GM23338 (cell line): ENCODE data around the gene M6PR. TPM values are rescaled to one million over a fixed set of nuclear protein-coding genes. Genes with fewer than 3 reads are reported as not detected.

Experiments
- ATAC-seq: fragments of 200-7000 bp; cut with Tn5 transposase; 3 replicates; pipeline ENCODE4 v1.9.1; 2020
- DNase-seq: peaks from one replicate; pipeline ENCODE4 v3.0.0-alpha.2; 2015; ENCODE audit warnings: low spot score
- H2AFZ ChIP-seq: fragments of 200-600 bp; sonication (generic); 2 replicates; pipeline ENCODE4 v1.8.0; 2016; ENCODE audit warnings: antibody characterized with exemption, mild to moderate bottlenecking, moderate library complexity
- H3F3A ChIP-seq: fragments of 200-600 bp; sonication (generic); replicated peaks from 2 replicates; pipeline ENCODE4 v1.8.0; 2017; ENCODE audit warnings: antibody characterized with exemption, mixed run types, low read depth
- H3K27ac ChIP-seq: fragments of 200-600 bp; sonication (generic); 2 replicates; pipeline ENCODE4 v1.6.1; 2016; ENCODE audit warnings: low read depth
- H3K27me3 ChIP-seq: fragments of 200-600 bp; sonication (generic); 2 replicates; pipeline ENCODE4 v1.8.0; 2016; ENCODE audit warnings: mild to moderate bottlenecking, mixed run types, moderate library complexity; ENCODE audit not compliant: insufficient read depth
- H3K36me3 ChIP-seq: fragments of 200-600 bp; sonication (generic); 2 replicates; pipeline ENCODE4 v1.8.0; 2016; ENCODE audit warnings: mild to moderate bottlenecking; ENCODE audit not compliant: insufficient read depth
- H3K4me1 ChIP-seq: fragments of 200-600 bp; sonication (generic); 2 replicates; pipeline ENCODE4 v1.8.0; 2016; ENCODE audit warnings: mild to moderate bottlenecking, moderate library complexity; ENCODE audit not compliant: insufficient read depth
- H3K4me2 ChIP-seq: fragments of 200-600 bp; sonication (generic); 2 replicates; pipeline ENCODE4 v1.7.1; 2017; ENCODE audit warnings: mixed run types
- H3K4me3 ChIP-seq: fragments of 200-600 bp; sonication (generic); 2 replicates; pipeline ENCODE4 v1.6.1; 2016; ENCODE audit warnings: mixed run types
- H3K79me2 ChIP-seq: fragments of 200-600 bp; sonication (generic); replicated peaks from 2 replicates; pipeline ENCODE4 v1.8.0; 2017; ENCODE audit warnings: mild to moderate bottlenecking; ENCODE audit not compliant: insufficient read depth
- H3K9me2 ChIP-seq: fragments of 200-600 bp; sonication (generic); 2 replicates; pipeline ENCODE4 v1.8.0; 2017; ENCODE audit not compliant: insufficient read depth
- H4K20me1 ChIP-seq: fragments of 200-600 bp; sonication (generic); replicated peaks from 2 replicates; pipeline ENCODE4 v1.8.0; 2017; ENCODE audit warnings: mild to moderate bottlenecking; ENCODE audit not compliant: insufficient read depth
- H3K27ac Mint-ChIP-seq: 2 replicates; pipeline ENCODE4 v1.8.0; 2020; ENCODE audit warnings: inconsistent platforms, mild to moderate bottlenecking, moderate library complexity, mixed read lengths
- H3K27me3 Mint-ChIP-seq: 3 replicates; pipeline ENCODE4 v1.8.0; 2022; ENCODE audit warnings: low read depth, mild to moderate bottlenecking, moderate library complexity, mixed read lengths, inconsistent platforms; ENCODE audit not compliant: insufficient read depth, poor library complexity
- H3K36me3 Mint-ChIP-seq: 3 replicates; pipeline ENCODE4 v1.8.0; 2021; ENCODE audit warnings: low read depth, mild to moderate bottlenecking, inconsistent platforms, moderate library complexity, mixed read lengths
- H3K4me1 Mint-ChIP-seq: 3 replicates; pipeline ENCODE4 v1.8.0; 2020; ENCODE audit warnings: mild to moderate bottlenecking, inconsistent platforms, mixed read lengths
- H3K4me3 Mint-ChIP-seq: 3 replicates; pipeline ENCODE4 v1.8.0; 2021; ENCODE audit warnings: moderate library complexity, mild to moderate bottlenecking, inconsistent platforms, mixed read lengths
- H3K9me3 Mint-ChIP-seq: 3 replicates; pipeline ENCODE4 v1.8.0; 2020; ENCODE audit warnings: moderate library complexity, mild to moderate bottlenecking, inconsistent platforms, mixed read lengths
- CTCF ChIP-seq, 2 experiments: fragments of 200-600 bp in 1 of 2; sonication (generic) in 1 of 2; conservative IDR thresholded peaks; 2 replicates each; pipeline versions ENCODE4 v1.5.1 to v1.6.1; 2016 to 2017; ENCODE audit warnings: antibody characterized with exemption in 2 of 2, low read depth in 2 of 2, mild to moderate bottlenecking in 2 of 2, moderate library complexity in 1 of 2
- EZH2 ChIP-seq: fragments of 200-600 bp; sonication (generic); IDR thresholded peaks from one replicate; pipeline ENCODE4 v1.8.0; 2017; ENCODE audit warnings: antibody characterized with exemption, mild to moderate bottlenecking, low read depth; ENCODE audit not compliant: unreplicated experiment
- EZH2phosphoT487 ChIP-seq: fragments of 200-600 bp; sonication (generic); IDR thresholded peaks from one replicate; pipeline ENCODE4 v1.8.1; 2018; ENCODE audit warnings: antibody characterized with exemption; ENCODE audit not compliant: unreplicated experiment
- JUNB ChIP-seq: IDR thresholded peaks from one replicate; pipeline ENCODE4 v1.6.1; 2016; ENCODE audit warnings: antibody characterized with exemption; ENCODE audit not compliant: unreplicated experiment
- NANOG ChIP-seq: IDR thresholded peaks from 2 replicates; pipeline ENCODE4 v1.6.1; 2016; ENCODE audit warnings: antibody characterized with exemption, borderline replicate concordance
- POLR2AphosphoS5 ChIP-seq: IDR thresholded peaks from 2 replicates; pipeline ENCODE4 v1.6.1; 2016; ENCODE audit warnings: antibody characterized with exemption, low read depth
- STAT1 ChIP-seq: IDR thresholded peaks from one replicate; pipeline ENCODE4 v1.6.1; 2016; ENCODE audit warnings: antibody characterized with exemption; ENCODE audit not compliant: unreplicated experiment
- ZNF114 ChIP-seq: fragments of 250-450 bp; sonication (Bioruptor Pico); IDR thresholded peaks from 2 replicates; pipeline ENCODE4 v1.5.0; 2020; ENCODE audit warnings: mild to moderate bottlenecking, moderate library complexity
- ZNF331 ChIP-seq: fragments of 250-450 bp; sonication (Bioruptor Pico); IDR thresholded peaks from 2 replicates; pipeline ENCODE4 v1.5.0; 2020; ENCODE audit warnings: low read depth, mild to moderate bottlenecking, moderate library complexity
- polyA plus RNA-seq: library from polyadenylated mRNA; unstranded; fragments of >200 nt; fragmentation: Nextera tagmentation; extraction: Ambion mirVana; gene quantifications from 2 replicates; pipeline ENCODE4 v1.2.1, GENCODE V29; 2016
- total RNA-seq: library from RNA; depleted of rRNA; stranded (reverse); fragments of >200 nt; shearing (Covaris generic); gene quantifications from 2 replicates; pipeline ENCODE4 v1.2.3, GENCODE V29; 2014
- TF ChIP-seq, protein P1 (sequence below): IDR thresholded peaks from one replicate; pipeline ENCODE4 v1.6.1; 2018; ENCODE audit warnings: antibody characterized with exemption; ENCODE audit not compliant: unreplicated experiment
- TF ChIP-seq, protein P2 (sequence below): IDR thresholded peaks from 2 replicates; pipeline ENCODE4 v1.6.1; 2016; ENCODE audit warnings: antibody characterized with exemption
- TF ChIP-seq, protein P3 (sequence below): fragments of 250-450 bp; sonication (Bioruptor Pico); IDR thresholded peaks from 2 replicates; pipeline ENCODE4 v1.5.0; 2020; ENCODE audit warnings: mild to moderate bottlenecking, moderate library complexity

M6PR gene
- total and polyA plus RNA-seq, 2 experiments from 2014 or later: 103 to 147 TPM

- ATAC-seq: no peak
- no peak overlapping the region for H3K4me3 Mint-ChIP-seq
- no peaks in the 10 kb centered on the region for H3K9me2 ChIP-seq
- no peaks in the 10 kb centered on the region for H3K4me1 Mint-ChIP-seq
- H3F3A ChIP-seq: peaks cover 3% of the 10 kb centered on the region; the same call in 1 of the 2 replicates
- TF ChIP-seq EZH2 (no peak), NANOG (no peak), EZH2phosphoT487 (no peak), CTCF (conservative IDR thresholded peaks at IDR 0.05; ENCODE audit: low read depth in 2 of 2) (no peak), STAT1 (no peak), POLR2AphosphoS5 (no peak), ZNF331 (CRISPR knock-in tag) (no peak), JUNB (no peak), ZNF114 (CRISPR knock-in tag) (no peak)
- TF ChIP-seq, protein P1, sequence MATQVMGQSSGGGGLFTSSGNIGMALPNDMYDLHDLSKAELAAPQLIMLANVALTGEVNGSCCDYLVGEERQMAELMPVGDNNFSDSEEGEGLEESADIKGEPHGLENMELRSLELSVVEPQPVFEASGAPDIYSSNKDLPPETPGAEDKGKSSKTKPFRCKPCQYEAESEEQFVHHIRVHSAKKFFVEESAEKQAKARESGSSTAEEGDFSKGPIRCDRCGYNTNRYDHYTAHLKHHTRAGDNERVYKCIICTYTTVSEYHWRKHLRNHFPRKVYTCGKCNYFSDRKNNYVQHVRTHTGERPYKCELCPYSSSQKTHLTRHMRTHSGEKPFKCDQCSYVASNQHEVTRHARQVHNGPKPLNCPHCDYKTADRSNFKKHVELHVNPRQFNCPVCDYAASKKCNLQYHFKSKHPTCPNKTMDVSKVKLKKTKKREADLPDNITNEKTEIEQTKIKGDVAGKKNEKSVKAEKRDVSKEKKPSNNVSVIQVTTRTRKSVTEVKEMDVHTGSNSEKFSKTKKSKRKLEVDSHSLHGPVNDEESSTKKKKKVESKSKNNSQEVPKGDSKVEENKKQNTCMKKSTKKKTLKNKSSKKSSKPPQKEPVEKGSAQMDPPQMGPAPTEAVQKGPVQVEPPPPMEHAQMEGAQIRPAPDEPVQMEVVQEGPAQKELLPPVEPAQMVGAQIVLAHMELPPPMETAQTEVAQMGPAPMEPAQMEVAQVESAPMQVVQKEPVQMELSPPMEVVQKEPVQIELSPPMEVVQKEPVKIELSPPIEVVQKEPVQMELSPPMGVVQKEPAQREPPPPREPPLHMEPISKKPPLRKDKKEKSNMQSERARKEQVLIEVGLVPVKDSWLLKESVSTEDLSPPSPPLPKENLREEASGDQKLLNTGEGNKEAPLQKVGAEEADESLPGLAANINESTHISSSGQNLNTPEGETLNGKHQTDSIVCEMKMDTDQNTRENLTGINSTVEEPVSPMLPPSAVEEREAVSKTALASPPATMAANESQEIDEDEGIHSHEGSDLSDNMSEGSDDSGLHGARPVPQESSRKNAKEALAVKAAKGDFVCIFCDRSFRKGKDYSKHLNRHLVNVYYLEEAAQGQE: no peak
- TF ChIP-seq, protein P2, sequence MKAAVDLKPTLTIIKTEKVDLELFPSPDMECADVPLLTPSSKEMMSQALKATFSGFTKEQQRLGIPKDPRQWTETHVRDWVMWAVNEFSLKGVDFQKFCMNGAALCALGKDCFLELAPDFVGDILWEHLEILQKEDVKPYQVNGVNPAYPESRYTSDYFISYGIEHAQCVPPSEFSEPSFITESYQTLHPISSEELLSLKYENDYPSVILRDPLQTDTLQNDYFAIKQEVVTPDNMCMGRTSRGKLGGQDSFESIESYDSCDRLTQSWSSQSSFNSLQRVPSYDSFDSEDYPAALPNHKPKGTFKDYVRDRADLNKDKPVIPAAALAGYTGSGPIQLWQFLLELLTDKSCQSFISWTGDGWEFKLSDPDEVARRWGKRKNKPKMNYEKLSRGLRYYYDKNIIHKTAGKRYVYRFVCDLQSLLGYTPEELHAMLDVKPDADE: no peak
- TF ChIP-seq, protein P3, sequence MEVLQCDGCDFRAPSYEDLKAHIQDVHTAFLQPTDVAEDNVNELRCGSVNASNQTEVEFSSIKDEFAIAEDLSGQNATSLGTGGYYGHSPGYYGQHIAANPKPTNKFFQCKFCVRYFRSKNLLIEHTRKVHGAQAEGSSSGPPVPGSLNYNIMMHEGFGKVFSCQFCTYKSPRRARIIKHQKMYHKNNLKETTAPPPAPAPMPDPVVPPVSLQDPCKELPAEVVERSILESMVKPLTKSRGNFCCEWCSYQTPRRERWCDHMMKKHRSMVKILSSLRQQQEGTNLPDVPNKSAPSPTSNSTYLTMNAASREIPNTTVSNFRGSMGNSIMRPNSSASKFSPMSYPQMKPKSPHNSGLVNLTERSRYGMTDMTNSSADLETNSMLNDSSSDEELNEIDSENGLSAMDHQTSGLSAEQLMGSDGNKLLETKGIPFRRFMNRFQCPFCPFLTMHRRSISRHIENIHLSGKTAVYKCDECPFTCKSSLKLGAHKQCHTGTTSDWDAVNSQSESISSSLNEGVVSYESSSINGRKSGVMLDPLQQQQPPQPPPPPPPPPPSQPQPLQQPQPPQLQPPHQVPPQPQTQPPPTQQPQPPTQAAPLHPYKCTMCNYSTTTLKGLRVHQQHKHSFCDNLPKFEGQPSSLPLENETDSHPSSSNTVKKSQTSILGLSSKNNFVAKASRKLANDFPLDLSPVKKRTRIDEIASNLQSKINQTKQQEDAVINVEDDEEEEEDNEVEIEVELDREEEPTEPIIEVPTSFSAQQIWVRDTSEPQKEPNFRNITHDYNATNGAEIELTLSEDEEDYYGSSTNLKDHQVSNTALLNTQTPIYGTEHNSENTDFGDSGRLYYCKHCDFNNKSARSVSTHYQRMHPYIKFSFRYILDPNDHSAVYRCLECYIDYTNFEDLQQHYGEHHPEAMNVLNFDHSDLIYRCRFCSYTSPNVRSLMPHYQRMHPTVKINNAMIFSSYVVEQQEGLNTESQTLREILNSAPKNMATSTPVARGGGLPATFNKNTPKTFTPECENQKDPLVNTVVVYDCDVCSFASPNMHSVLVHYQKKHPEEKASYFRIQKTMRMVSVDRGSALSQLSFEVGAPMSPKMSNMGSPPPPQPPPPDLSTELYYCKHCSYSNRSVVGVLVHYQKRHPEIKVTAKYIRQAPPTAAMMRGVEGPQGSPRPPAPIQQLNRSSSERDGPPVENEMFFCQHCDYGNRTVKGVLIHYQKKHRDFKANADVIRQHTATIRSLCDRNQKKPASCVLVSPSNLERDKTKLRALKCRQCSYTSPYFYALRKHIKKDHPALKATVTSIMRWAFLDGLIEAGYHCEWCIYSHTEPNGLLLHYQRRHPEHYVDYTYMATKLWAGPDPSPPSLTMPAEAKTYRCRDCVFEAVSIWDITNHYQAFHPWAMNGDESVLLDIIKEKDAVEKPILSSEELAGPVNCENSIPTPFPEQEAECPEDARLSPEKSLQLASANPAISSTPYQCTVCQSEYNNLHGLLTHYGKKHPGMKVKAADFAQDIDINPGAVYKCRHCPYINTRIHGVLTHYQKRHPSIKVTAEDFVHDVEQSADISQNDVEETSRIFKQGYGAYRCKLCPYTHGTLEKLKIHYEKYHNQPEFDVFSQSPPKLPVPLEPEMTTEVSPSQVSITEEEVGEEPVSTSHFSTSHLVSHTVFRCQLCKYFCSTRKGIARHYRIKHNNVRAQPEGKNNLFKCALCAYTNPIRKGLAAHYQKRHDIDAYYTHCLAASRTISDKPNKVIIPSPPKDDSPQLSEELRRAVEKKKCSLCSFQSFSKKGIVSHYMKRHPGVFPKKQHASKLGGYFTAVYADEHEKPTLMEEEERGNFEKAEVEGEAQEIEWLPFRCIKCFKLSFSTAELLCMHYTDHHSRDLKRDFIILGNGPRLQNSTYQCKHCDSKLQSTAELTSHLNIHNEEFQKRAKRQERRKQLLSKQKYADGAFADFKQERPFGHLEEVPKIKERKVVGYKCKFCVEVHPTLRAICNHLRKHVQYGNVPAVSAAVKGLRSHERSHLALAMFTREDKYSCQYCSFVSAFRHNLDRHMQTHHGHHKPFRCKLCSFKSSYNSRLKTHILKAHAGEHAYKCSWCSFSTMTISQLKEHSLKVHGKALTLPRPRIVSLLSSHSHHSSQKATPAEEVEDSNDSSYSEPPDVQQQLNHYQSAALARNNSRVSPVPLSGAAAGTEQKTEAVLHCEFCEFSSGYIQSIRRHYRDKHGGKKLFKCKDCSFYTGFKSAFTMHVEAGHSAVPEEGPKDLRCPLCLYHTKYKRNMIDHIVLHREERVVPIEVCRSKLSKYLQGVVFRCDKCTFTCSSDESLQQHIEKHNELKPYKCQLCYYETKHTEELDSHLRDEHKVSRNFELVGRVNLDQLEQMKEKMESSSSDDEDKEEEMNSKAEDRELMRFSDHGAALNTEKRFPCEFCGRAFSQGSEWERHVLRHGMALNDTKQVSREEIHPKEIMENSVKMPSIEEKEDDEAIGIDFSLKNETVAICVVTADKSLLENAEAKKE: no peak
- no peak overlapping the region for H3K4me3 ChIP-seq
- H3K79me2 ChIP-seq: peaks cover 9% of the 10 kb centered on the region
- H3K4me1 ChIP-seq: no peaks in the 10 kb centered on the region; the same call in 1 of the 2 replicates
- H3K36me3 Mint-ChIP-seq: peaks cover 63% of the 10 kb centered on the region
- no peaks in the 10 kb centered on the region for H4K20me1 ChIP-seq
- no peak overlapping the region for H2AFZ ChIP-seq
- H3K9me3 Mint-ChIP-seq: peaks cover 56% of the 10 kb centered on the region
- DNase-seq: no peak
- H3K27me3 Mint-ChIP-seq: peaks cover 3% of the 10 kb centered on the region
- no peaks in the 10 kb centered on the region for H3K27me3 ChIP-seq
- H3K27ac Mint-ChIP-seq: no peak overlapping the region
- no peak overlapping the region for H3K4me2 ChIP-seq
- H3K36me3 ChIP-seq: peaks cover 25% of the 10 kb centered on the region; the same call in 1 of the 2 replicates
- H3K27ac ChIP-seq: no peak overlapping the region
Observed at GRCh38 chr12:8953773-8954402, 4.4 kb upstream of the M6PR start.
